Measurements from ENCODE around the gene TUBGCP3.
"Not testable (repeated sequence)": the region's sequence is repeated elsewhere in the genome, so short reads cannot be mapped to it uniquely, and the experiment has no call there.

DNA sequence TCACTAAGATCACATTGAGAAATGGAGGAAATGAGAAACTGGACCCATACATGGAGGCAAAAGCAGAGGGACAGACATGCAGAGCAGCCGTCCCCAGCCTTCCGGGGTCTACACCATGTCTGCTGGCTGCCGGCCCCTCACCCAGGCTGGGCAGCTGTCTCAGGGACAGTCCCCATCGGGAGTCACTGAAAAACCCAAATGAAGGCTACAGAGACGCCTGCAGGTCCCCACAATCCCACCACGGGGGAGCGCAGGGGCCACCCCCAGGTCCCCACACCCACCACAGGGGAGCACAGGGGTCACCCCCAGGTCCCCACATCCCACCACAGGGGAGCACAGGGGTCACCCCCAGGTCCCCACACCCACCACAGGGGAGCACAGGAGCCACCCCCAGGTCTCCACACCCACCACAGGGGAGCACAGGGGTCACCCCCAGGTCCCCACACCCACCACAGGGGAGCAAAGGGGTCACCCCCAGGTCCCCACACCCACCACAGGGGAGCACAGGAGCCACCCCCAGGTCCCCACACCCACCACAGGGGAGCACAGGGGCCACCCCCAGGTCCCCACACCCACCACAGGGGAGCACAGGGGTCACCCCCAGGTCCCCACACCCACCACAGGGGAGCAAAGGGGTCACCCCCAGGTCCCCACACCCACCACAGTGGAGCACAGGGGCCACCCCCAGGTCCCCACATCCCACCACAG lies 99.5 kb downstream of the TUBGCP3 start:
- not testable (repeated sequence) for TF ChIP-seq EZH2phosphoT487 (IDR thresholded peaks at IDR 0.05; ENCODE audit: insufficient read depth, low read depth); EZH2 (IDR thresholded peaks at IDR 0.05; ENCODE audit: insufficient read depth, poor library complexity, severe bottlenecking)
